GM21381 (cell line): Measurements from ENCODE around the gene PCDHGB1.
A peak's percentile ranks its signal among the peaks of the same experiment; 100 is the strongest.
"Not testable (repeated sequence)": the region's sequence is repeated elsewhere in the genome, so short reads cannot be mapped to it uniquely, and the experiment has no call there.

Experiments
- ATAC-seq: cut with Tn5 transposase; IDR thresholded peaks from one replicate; pipeline ENCODE4 v1.9.1; 2021; ENCODE audit warnings: mild to moderate bottlenecking, moderate library complexity; ENCODE audit not compliant: unreplicated experiment

Gene PCDHGB1

GRCh38 chr5:141349917-141350619, at the start of gene PCDHGB1:
PCDHGB1 (plus strand) TSS chr5:141350099; CDS start chr5:141350261, 162 bp downstream.
- ATAC-seq: no peak

DNA sequence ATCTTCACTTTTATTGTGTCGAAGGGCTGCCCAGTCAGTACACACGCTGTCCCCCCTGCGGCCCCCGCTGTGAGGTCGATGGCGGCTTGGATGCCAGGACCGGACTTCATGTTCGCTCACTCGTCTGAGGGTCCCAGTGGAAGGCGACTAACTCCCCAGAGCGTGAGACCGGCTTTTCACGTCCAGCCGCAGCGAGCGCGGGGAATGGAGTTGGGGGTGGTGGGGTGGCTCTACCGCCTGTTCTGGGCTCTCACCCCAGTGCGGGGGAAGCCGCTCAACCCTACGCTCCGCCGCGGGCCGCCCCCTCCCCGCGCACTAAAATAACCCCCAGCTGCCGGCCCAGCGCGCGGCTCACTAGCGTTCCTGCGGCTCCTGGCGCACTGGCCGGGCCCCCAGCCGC, 46.1 kb upstream of the PCDHGB1 start, which contains the start of gene SLC25A2:
SLC25A2 (minus strand) TSS at position 294 of the 400 bp plus-strand sequence; CDS start at position 110, 184 bp downstream.
- no peak for ATAC-seq

DNA sequence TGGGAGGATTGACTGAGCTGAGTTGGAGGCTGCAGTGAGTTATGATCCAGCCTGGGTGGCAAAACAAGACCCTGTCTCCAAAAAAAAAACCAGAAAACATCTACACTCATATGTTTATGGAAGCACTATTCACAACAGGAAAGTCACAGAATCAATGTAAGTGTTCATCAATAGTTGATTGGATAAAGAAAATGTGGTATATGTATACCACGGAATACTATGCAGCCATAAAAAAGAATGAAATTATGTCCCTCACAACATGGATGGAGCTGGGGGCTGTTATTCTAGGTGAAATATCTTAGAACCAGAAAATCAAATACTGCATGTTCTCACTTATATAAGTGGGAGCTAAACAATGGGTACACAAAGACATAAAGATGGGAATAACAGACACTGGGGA, 43.3 kb upstream of the PCDHGB1 start:
- ATAC-seq: no peak

DNA sequence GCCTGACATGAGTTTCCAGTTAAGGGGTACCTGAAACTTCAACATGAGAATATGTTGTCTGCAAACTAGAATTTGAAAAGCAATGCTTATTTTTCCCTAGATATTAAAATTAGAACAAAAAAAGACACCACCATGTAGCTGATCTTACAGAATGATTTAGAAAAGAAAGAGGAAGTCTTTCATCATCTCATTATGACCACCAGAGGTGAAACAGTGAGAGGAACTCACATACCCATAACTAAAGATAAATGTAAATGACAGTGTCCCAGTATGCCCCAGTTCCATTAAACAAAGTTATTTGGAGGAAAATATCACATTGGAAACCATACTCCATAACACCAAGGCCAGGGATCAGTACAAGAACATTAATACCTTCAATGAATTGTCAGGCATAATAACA, 36.2 kb upstream of the PCDHGB1 start:
- no peak for ATAC-seq

- ATAC-seq: not testable (repeated sequence)
Measured at GRCh38 chr5:141316963-141317362, 32.9 kb upstream of the PCDHGB1 start.

GRCh38 chr5:141319202-141319601, 30.7 kb upstream of the PCDHGB1 start:
- ATAC-seq: no peak

- ATAC-seq: no peak
Measured at GRCh38 chr5:141319699-141320098, 30.2 kb upstream of the PCDHGB1 start.

DNA sequence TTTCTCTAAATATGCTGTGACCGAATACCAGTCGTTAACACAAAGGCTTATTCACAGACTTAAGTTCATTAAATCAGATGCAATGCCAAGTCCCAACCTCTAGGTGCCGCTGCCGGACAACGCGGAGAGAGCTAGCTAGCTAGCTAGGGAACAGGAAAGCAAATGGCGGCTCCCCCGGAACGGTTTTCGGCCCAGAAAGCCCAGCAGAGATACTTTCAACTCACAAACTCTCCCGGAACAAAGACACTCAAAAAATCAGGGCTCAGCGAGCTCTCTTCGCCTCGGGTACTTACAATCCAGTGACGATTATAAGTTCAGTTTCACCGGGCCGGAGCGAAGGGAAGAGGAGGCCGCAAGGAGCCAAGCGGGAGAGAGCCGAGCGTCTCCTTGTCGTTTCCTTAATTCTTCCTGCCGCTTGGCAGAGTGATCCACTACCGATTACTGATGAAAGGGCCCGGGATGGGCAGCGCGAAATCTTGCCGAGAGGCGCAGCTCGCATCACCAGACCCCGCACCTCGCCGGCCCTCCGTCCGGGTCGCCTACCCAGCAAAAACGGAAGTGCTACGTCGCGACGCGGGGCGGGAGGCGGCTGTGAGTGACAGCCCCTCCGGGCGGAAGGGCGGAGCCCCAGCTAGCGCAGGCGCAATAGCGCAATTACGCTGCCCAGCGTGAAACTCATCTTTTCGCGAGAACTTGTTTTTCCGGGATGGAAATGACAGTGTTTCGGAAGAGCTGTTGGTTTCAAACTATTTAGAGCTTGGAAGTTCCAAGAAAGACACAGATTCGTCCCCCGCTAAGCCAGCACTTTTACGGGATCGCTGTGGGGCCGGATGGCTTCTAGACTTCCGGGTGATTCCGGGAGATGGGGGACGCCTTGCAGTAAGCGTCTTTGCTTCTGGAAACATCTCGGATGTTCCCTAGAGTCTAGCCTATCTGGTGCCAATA, 29.4 kb upstream of the PCDHGB1 start, which contains the start of gene TAF7:
TAF7 (minus strand) TSS at position 560 of the 945 bp plus-strand sequence. CDS start 740 bp downstream, outside the sequence.
- ATAC-seq: peak; percentile 95

GRCh38 chr5:141322261-141322660, 27.6 kb upstream of the PCDHGB1 start:
- ATAC-seq: no peak

- ATAC-seq: peak; percentile 56
Measured at GRCh38 chr5:141326088-141326854, 23.6 kb upstream of the PCDHGB1 start.

DNA sequence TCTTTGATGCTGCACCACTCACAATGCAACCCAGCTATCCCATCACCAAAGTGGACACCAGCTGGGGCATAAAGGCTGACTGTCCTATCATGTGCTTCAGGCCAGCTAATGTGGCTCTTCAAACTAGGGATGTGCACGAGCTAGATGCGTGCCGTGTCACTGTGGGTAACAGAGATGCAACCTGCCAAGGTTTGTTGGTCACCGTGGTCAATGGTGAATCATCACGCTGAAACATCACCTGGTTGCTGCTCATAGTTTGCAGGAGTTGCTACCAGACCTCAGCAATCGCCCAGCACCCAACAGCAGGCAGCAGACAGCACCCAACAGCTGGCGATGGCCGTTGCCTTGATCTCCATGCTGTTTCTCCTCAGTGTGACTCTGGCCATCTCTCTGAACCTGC, 21.7 kb upstream of the PCDHGB1 start:
- no peak for ATAC-seq

DNA sequence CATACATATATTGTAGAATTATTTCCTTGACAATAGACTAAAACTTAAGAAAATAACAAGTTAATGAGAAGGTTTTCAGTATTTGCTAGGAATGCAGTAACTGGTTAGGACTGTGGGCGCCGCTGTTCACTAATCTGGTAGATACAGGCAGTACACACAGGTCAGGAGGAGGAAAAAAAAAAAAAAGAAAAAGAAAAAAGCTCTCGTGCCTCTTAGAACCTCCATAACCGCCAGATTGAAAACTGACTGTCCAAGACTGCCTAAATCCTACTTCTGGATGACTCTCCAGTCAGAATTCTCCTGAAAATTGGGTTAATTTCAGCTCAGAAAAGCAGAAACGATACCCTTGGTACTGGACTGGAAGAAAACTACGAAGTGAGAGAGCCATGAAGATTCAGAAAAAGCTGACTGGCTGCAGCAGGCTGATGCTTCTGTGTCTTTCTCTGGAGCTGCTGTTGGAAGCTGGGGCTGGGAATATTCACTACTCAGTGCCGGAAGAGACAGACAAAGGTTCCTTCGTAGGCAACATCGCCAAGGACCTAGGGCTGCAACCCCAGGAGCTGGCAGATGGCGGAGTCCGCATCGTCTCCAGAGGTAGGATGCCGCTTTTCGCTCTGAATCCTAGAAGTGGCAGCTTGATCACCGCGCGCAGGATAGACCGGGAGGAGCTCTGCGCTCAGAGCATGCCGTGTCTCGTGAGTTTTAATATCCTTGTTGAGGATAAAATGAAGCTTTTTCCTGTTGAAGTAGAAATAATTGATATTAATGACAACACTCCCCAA, 19.4 kb upstream of the PCDHGB1 start, which contains the start of gene PCDHGA1:
PCDHGA1 (plus strand) TSS at position 216 of the 782 bp plus-strand sequence.
- no peak for ATAC-seq

- ATAC-seq: not testable (repeated sequence)
Measured at GRCh38 chr5:141332571-141332970, 17.3 kb upstream of the PCDHGB1 start.

- ATAC-seq: no peak
Measured at GRCh38 chr5:141338538-141339306, 11.2 kb upstream of the PCDHGB1 start, which contains the start of gene PCDHGA2. PCDHGA2 (plus strand) TSS chr5:141338760.

DNA sequence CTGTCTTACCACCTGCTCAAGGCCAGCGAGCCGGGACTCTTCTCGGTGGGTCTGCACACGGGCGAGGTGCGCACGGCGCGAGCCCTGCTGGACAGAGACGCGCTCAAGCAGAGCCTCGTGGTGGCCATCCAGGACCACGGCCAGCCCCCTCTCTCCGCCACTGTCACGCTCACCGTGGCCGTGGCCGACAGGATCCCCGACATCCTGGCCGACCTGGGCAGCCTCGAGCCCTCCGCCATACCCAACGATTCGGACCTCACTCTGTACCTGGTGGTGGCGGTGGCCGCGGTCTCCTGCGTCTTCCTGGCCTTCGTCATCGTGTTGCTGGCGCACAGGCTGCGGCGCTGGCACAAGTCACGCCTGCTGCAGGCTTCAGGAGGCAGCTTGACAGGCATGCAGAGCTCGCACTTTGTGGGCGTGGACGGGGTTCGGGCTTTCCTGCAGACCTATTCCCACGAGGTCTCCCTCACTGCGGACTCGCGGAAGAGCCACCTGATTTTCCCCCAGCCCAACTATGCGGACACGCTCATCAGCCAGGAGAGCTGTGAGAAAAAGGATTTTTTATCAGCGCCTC, 9.0 kb upstream of the PCDHGB1 start:
- not testable (repeated sequence) for ATAC-seq

GRCh38 chr5:141342773-141343172, 7.1 kb upstream of the PCDHGB1 start:
- no peak for ATAC-seq

DNA sequence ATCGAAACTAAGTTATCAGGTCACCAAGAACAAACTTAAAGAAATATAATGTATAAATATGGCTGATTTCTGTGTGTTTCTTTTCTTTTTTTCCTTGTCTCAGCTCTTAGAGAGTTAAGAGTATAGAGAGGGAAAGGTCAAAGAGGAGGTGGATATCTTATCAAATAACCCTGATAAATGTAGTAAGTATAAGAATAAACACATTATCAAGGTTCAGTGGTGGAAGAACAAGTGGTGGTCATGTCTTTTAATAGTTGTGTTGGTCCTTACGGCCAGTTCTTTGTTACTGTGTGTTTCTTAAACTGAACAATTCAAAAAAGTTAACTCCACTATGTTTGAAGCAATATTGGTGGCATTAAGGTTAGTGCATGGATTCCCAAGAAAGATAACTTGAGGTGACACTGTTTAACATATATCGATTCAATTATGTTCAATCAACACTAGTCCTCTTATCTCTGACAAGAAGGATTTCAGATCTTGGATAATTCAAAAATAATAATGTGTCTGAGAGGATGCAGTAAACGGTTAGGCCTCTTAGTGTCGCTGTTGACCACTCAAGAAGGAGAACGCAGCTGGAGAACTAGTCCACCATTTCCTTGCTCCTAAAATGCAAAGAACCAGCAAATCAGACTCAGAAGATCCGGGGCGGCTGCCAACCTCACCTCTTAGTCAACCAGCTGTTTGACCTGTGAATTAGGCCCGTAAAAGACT, 6.5 kb upstream of the PCDHGB1 start, which contains the start of gene PCDHGA3:
PCDHGA3 (plus strand) TSS at position 588 of the 711 bp plus-strand sequence. CDS start 205 bp downstream, outside the sequence.
- ATAC-seq: no peak

DNA sequence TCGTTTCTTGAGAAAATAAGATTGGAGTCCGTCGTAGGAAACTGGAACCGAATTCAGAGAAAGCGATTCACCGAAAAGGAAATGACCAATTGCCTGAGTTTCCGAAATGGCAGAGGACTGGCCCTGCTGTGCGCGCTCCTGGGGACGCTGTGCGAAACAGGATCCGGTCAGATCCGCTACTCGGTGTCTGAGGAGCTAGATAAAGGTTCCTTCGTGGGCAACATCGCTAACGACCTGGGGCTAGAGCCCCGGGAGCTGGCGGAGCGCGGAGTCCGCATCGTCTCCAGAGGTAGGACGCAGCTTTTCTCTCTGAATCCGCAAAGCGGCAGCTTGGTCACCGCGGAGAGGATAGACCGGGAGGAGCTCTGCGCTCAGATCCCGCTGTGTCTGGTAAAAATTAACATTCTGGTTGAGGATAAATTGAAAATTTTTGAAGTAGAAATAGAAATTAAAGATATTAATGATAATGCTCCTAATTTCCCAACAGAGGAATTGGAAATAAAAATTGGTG, 5.9 kb upstream of the PCDHGB1 start:
- ATAC-seq: no peak
